Activated CD8-positive, alpha-beta T cell treated with anti-CD3 and anti-CD28 coated beads for 36 hours (primary cell): ENCODE data around the gene WDTC1. TPM values are rescaled to one million over a fixed set of nuclear protein-coding genes. Genes with fewer than 3 reads are reported as not detected.
A peak's percentile ranks its signal among the peaks of the same experiment; 100 is the strongest.

Experiments
- ATAC-seq: fragments of 200-7000 bp; cut with Tn5 transposase; one replicate; pipeline ENCODE4 v1.10.0; 2021; ENCODE audit warnings: mild to moderate bottlenecking, moderate library complexity
- CTCF ChIA-PET: fragments of 350-600 bp; sonication (Branson Sonifier 250); formaldehyde crosslinking; loops from one replicate; lab custom pipeline; 2021; ENCODE audit warnings: antibody characterized with exemption; lab: Charles Lee
- POLR2A ChIA-PET: fragments of 350-600 bp; sonication (Branson Sonifier 250); formaldehyde crosslinking; loops from one replicate; lab custom pipeline; 2021; ENCODE audit warnings: antibody characterized with exemption; lab: Charles Lee
- DNase-seq: peaks from one replicate; pipeline ENCODE4 v3.0.0-alpha.2; 2020
- H3K27ac Mint-ChIP-seq: one replicate; pipeline ENCODE4 v1.8.0; 2021; ENCODE audit warnings: mild to moderate bottlenecking, mixed read lengths
- H3K27me3 Mint-ChIP-seq: one replicate; pipeline ENCODE4 v1.8.0; 2021; ENCODE audit warnings: mixed read lengths
- H3K36me3 Mint-ChIP-seq: one replicate; pipeline ENCODE4 v1.8.0; 2021; ENCODE audit warnings: low read depth, mixed read lengths
- H3K4me1 Mint-ChIP-seq: one replicate; pipeline ENCODE4 v1.8.0; 2021; ENCODE audit warnings: low read depth, mixed read lengths
- H3K4me3 Mint-ChIP-seq: one replicate; pipeline ENCODE4 v1.8.0; 2021; ENCODE audit warnings: mild to moderate bottlenecking, moderate library complexity, mixed read lengths
- H3K9me3 Mint-ChIP-seq: one replicate; pipeline ENCODE4 v1.8.0; 2021; ENCODE audit warnings: mixed read lengths
- intact Hi-C: fragments of 100-400 bp; cut with micrococcal nuclease; formaldehyde crosslinking; loops from one replicate; pipeline ENCODE4 v1.10.0; 2022
- total RNA-seq, 2 experiments: library from RNA; stranded (reverse); gene quantifications; one replicate each; pipeline ENCODE4 v1.2.3, GENCODE V29; 2021
- TF ChIP-seq, protein P1 (sequence below): fragments of 200-600 bp; IDR thresholded peaks from one replicate; pipeline ENCODE4 v1.8.0; 2022; ENCODE audit warnings: antibody characterized with exemption, mild to moderate bottlenecking

Gene WDTC1
- total RNA-seq, 2 experiments from 2014 or later = 18.0 to 19.0 TPM

DNA sequence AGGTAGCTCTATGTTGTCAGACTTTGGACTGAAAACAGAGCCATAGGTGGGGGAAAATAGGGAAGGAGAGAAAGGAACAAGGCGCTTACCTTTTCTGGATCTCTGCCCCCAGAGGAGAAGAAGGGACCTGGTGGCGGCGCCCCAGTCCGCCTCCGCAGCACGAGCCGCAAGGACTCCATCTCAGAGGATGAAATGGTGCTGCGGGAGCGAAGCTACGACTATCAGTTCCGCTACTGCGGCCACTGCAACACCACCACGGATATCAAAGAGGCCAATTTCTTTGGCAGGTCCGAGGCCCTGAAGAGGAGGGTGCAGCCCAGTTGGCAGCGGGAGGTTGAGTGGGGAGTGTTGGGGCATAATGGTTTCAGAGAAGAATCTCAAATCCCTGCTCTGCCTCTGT lies 69.1 kb downstream of the WDTC1 start:
- ChIA-PET POLR2A (no interaction called here), CTCF (interaction anchor here (2.2 to 11.3 kb wide), 3 partner anchors 52 to 254 kb away, joined by 6 to 293 read pairs (median 85); no protein-coding TSS in a partner anchor)
- Mint-ChIP-seq H3K27ac (no peak overlapping the region), H3K9me3 (no peaks in the 10 kb centered on the region), H3K27me3 (no peaks in the 10 kb centered on the region), H3K4me3 (no peak overlapping the region), H3K4me1 (no peaks in the 10 kb centered on the region), H3K36me3 (no peaks in the 10 kb centered on the region)
- TF ChIP-seq, protein P1, sequence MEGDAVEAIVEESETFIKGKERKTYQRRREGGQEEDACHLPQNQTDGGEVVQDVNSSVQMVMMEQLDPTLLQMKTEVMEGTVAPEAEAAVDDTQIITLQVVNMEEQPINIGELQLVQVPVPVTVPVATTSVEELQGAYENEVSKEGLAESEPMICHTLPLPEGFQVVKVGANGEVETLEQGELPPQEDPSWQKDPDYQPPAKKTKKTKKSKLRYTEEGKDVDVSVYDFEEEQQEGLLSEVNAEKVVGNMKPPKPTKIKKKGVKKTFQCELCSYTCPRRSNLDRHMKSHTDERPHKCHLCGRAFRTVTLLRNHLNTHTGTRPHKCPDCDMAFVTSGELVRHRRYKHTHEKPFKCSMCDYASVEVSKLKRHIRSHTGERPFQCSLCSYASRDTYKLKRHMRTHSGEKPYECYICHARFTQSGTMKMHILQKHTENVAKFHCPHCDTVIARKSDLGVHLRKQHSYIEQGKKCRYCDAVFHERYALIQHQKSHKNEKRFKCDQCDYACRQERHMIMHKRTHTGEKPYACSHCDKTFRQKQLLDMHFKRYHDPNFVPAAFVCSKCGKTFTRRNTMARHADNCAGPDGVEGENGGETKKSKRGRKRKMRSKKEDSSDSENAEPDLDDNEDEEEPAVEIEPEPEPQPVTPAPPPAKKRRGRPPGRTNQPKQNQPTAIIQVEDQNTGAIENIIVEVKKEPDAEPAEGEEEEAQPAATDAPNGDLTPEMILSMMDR = no peak
- intact Hi-C loops = no loop called here
- ATAC-seq (no peak), DNase-seq (no peak)

DNA sequence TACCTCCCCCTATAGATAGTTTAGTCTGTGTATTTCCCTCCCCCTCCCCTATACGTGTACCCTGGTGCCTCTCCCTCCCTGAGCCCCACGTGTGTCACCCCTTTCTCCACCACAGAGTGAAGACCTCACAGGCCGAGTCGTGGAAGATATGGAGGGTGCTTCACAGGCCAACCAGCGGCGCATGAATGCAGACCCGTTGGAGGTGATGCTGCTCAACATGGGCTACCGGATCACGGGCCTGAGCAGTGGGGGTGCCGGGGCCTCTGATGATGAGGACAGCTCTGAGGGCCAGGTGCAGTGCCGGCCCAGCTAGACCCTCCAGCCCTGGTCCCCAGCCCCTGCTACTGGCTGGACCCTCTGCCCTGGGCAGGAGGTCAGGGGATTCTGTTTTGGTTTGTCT lies 71.6 kb downstream of the WDTC1 start:
- DNase-seq (no peak), ATAC-seq (no peak)
- no peak overlapping the region for H3K27ac Mint-ChIP-seq
- intact Hi-C loops = no loop called here
- ChIA-PET CTCF (interaction anchor here (1.3 to 4.3 kb wide), 3 partner anchors 9 to 260 kb away, joined by 3 to 34 read pairs (median 6); no protein-coding TSS in a partner anchor), POLR2A (no interaction called here)
- H3K27me3 Mint-ChIP-seq = no peaks in the 10 kb centered on the region
- no peaks in the 10 kb centered on the region for H3K36me3 Mint-ChIP-seq
- no peak overlapping the region for H3K4me3 Mint-ChIP-seq
- no peaks in the 10 kb centered on the region for H3K4me1 Mint-ChIP-seq
- TF ChIP-seq, protein P1 = no peak
- no peaks in the 10 kb centered on the region for H3K9me3 Mint-ChIP-seq

DNA sequence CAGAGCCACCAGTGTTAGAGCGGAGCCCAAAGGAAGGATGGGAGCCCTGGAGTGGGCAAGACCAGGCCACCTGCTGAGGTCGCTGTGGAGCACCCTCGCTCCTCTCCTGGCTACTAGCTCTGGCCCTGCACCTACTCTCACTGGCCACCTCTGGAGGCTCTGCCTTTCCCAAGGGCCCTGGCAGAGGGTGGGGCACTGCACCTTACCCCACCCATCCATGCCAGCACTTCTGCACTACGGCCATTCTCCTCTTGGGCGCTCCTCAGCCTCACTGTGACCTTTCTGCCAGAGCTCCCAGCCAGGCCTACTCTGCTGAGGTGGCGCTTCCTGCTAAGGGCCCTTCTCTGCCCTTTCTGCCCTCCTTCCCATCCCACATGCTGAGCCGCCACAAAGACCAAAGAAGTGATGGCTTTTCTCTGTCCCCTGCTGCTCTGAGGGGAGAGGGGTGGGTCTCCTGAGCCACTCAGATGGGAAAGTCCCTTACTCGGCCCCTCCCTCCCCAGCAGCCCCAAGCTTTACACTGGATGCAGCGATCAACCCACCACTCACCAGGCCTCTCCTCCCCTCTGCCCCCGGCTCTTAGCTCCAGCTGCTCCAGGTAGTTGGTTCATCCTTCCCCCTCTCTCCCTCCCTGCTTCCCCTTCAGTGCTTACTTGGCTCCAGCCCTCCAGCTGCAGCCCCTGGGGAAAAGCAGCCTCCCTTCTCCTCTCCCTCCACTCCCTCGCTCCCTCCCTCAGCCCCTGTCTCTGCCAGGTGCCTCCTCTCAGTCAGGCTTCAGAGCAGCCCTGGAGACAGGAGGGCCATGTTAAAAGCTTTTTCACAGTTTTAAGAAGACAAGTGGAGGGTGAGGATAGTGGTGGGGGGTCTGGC lies 72.7 kb downstream of the WDTC1 start:
- H3K9me3 Mint-ChIP-seq = no peaks in the 10 kb centered on the region
- H3K4me3 Mint-ChIP-seq = no peak overlapping the region
- no peaks in the 10 kb centered on the region for H3K27me3 Mint-ChIP-seq
- no peaks in the 10 kb centered on the region for H3K4me1 Mint-ChIP-seq
- TF ChIP-seq, protein P1 = no peak
- POLR2A ChIA-PET = interaction anchor here (0.6 to 1.4 kb wide), 2 partner anchors 58 to 223 kb away, joined by 3 read pairs; no protein-coding TSS in a partner anchor
- intact Hi-C loops = no loop called here
- DNase-seq (no peak), ATAC-seq (peak; percentile 27)
- no peak overlapping the region for H3K27ac Mint-ChIP-seq
- H3K36me3 Mint-ChIP-seq = no peaks in the 10 kb centered on the region
- CTCF ChIA-PET = interaction anchor here (1.1 to 4.3 kb wide), 7 partner anchors 8 to 297 kb away, joined by 3 to 34 read pairs (median 3); partner anchors contain the start of gene AHDC1

DNA sequence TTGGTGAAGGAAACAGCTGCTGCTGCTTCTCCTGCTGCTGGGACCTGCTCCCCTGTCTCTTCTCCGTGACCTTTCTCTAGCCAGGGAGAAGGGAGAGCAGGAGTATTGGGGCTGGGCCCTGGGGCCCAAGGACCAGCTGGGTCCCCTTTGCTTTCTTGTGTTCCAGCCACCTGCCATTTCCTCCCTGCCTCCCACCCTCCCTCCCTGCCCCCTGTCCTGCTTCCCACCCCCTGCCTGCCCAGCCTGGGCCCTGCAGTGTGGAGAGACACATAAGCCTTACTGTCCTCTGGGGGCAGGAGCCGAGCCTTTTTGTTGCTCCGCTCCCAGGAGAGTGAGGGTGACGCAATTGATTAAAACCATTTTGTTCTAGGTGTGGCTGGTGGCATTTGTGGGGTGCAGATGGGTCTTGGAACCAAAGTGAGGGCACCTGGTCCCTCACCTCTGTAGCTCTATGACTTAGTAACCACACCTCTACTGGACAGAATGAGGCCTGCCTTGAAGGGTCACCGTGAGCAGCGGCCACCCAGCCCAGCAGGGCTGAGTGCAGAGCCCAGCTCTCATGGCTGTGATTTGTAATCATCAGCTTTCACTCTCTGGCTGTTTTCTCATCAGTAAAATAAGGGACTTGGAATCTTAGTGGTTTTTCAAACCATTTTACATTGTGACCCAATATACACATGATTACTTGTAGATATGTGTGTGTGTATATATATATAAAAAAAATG lies 73.6 kb downstream of the WDTC1 start:
- TF ChIP-seq, protein P1 = no peak
- DNase-seq = no peak
- Mint-ChIP-seq H3K27me3 (no peaks in the 10 kb centered on the region), H3K27ac (no peak overlapping the region), H3K9me3 (no peaks in the 10 kb centered on the region), H3K36me3 (no peaks in the 10 kb centered on the region), H3K4me1 (no peaks in the 10 kb centered on the region), H3K4me3 (no peak overlapping the region)
- intact Hi-C loops = no loop called here
- CTCF ChIA-PET = interaction anchor here (1.0 to 4.3 kb wide), 8 partner anchors 7 to 205 kb away, joined by 3 to 34 read pairs (median 6); no protein-coding TSS in a partner anchor
- no peak for ATAC-seq
- POLR2A ChIA-PET = interaction anchor here (1.4 kb wide), 1 partner anchor 57 kb away, joined by 3 read pairs; no protein-coding TSS in a partner anchor
